Panc1 (cell line): Measurements from ENCODE around the gene TRAF6. TPM values are rescaled to one million over a fixed set of nuclear protein-coding genes. Genes with fewer than 3 reads are reported as not detected.
A peak's percentile ranks its signal among the peaks of the same experiment; 100 is the strongest.

Source experiments
- ATAC-seq: fragments of 200-7000 bp; cut with Tn5 transposase; 2 replicates; pipeline ENCODE4 v1.9.1; 2020; ENCODE audit warnings: mild to moderate bottlenecking, moderate library complexity
- BruUV-seq: library from RNA; stranded (reverse); fragments of 400-500 nt; replicated peaks from 2 replicates; lab custom pipeline; 2021; lab: Mats Ljungman, UMichigan
- CTCF ChIA-PET: fragments of 300-600 bp; sonication (Branson Sonifier 250); formaldehyde crosslinking; loops from one replicate; lab custom pipeline; 2022; ENCODE audit warnings: antibody characterized with exemption; lab: Charles Lee
- POLR2A ChIA-PET: fragments of 300-600 bp; sonication (Branson Sonifier 250); formaldehyde crosslinking; loops from one replicate; lab custom pipeline; 2022; ENCODE audit warnings: antibody characterized with exemption; lab: Charles Lee
- DNase-seq: peaks from one replicate; pipeline ENCODE4 v3.0.0-alpha.2; 2010; ENCODE audit warnings: low read depth, low spot score
- H3K27ac ChIP-seq: 2 replicates; pipeline ENCODE4 v1.5.1; 2011; ENCODE audit warnings: mild to moderate bottlenecking, low read length, inconsistent platforms
- H3K27me3 ChIP-seq: fragments of 200-500 bp; sonication (Bioruptor generic); 2 replicates; pipeline ENCODE4 v1.6.0; 2014; ENCODE audit warnings: low read length, inconsistent platforms; ENCODE audit not compliant: control insufficient read depth, insufficient read depth
- H3K36me3 ChIP-seq: fragments of 200-500 bp; sonication (Bioruptor generic); 2 replicates; pipeline ENCODE4 v1.5.1; 2014; ENCODE audit warnings: inconsistent platforms, mild to moderate bottlenecking, low read length, moderate library complexity; ENCODE audit not compliant: control insufficient read depth, insufficient read depth
- H3K4me1 ChIP-seq: 2 replicates; pipeline ENCODE4 v1.5.1; 2011; ENCODE audit warnings: inconsistent platforms, mild to moderate bottlenecking, low read length, moderate library complexity; ENCODE audit not compliant: control insufficient read depth, insufficient read depth
- H3K4me3 ChIP-seq, 2 experiments: 2 replicates each; pipeline ENCODE4 v1.5.1; 2011 to 2012; ENCODE audit warnings: low read depth in 2 of 2, low read length in 2 of 2, mild to moderate bottlenecking in 2 of 2, inconsistent platforms in 1 of 2, moderate library complexity in 1 of 2
- H3K9me3 ChIP-seq: fragments of 200-500 bp; sonication (Bioruptor generic); 2 replicates; pipeline ENCODE4 v1.5.1; 2014; ENCODE audit warnings: low read depth, mild to moderate bottlenecking, inconsistent platforms, low read length, moderate library complexity; ENCODE audit not compliant: control insufficient read depth, insufficient read depth
- CTCF ChIP-seq: fragments of 450-650 bp; IDR thresholded peaks from 2 replicates; pipeline ENCODE4 v1.5.1; 2017; ENCODE audit warnings: mild to moderate bottlenecking
- POLR2AphosphoS5 ChIP-seq: IDR thresholded peaks from 2 replicates; pipeline ENCODE4 v1.6.1; 2012; ENCODE audit warnings: mild to moderate bottlenecking, low read depth, low read length, moderate library complexity
- REST ChIP-seq, 2 experiments: IDR thresholded peaks; 2 replicates each; pipeline ENCODE4 v1.6.1; 2011 to 2012; ENCODE audit warnings: low read depth in 2 of 2, control low read depth in 1 of 2, low read length in 1 of 2, mild to moderate bottlenecking in 1 of 2, moderate library complexity in 1 of 2; ENCODE audit not compliant: insufficient read depth in 1 of 2
- SIN3A ChIP-seq: IDR thresholded peaks from 2 replicates; pipeline ENCODE4 v1.6.1; 2012; ENCODE audit warnings: low read depth, mild to moderate bottlenecking, low read length, moderate library complexity, borderline replicate concordance; ENCODE audit not compliant: insufficient read depth
- TCF7L2 ChIP-seq: IDR thresholded peaks from 2 replicates; pipeline ENCODE4 v1.6.1; 2011; ENCODE audit warnings: mild to moderate bottlenecking, low read depth, low read length, inconsistent platforms
- in situ Hi-C: cut with HindIII; loops from 2 replicates; pipeline ENCODE4 v1.10.0; 2016; ENCODE audit warnings: low sequenced_read_pairs, low pct_unique_long_range_greater_than_20kb
- intact Hi-C: fragments of 100-400 bp; cut with micrococcal nuclease; formaldehyde crosslinking; loops from one replicate; pipeline ENCODE4 v1.10.0; 2022; ENCODE audit not compliant: unreplicated experiment
- total RNA-seq: library from RNA; stranded (reverse); gene quantifications from one replicate; pipeline ENCODE4 v1.2.1, GENCODE V29; 2021; ENCODE audit not compliant: unreplicated experiment

The TRAF6 gene
- total RNA-seq, 1 experiment from 2014 or later, result 10.9 TPM

- peaks cover 14% of the 10 kb centered on the region for H3K36me3 ChIP-seq
- CTCF ChIA-PET, result no interaction called here
- TF ChIP-seq POLR2AphosphoS5 (no peak), CTCF (no peak), TCF7L2 (no peak), SIN3A (no peak), REST (IDR thresholded peaks at IDR 0.05; ENCODE audit: insufficient read depth in 1 of 2, low read depth in 2 of 2, low read length in 1 of 2) (no peak)
Observed at GRCh38 chr11:36501236-36501635, 8.8 kb downstream of the TRAF6 start.

GRCh38 chr11:36500315-36500721 lies 9.8 kb downstream of the TRAF6 start:
- Histone ChIP-seq H3K27ac (no peak overlapping the region), H3K36me3 (peaks cover 15% of the 10 kb centered on the region), H3K27me3 (no peaks in the 10 kb centered on the region), H3K4me1 (no peaks in the 10 kb centered on the region), H3K4me3 (no peak overlapping the region), H3K9me3 (no peaks in the 10 kb centered on the region)
- DNase-seq (peak; percentile 27), ATAC-seq (no peak)
- TF ChIP-seq REST (IDR thresholded peaks at IDR 0.05; ENCODE audit: insufficient read depth in 1 of 2, low read depth in 2 of 2, low read length in 1 of 2) (no peak), SIN3A (no peak), POLR2AphosphoS5 (no peak), CTCF (no peak), TCF7L2 (no peak)
- intact Hi-C loops (no loop called here), in situ Hi-C loops (no loop called here)
- ChIA-PET CTCF (no interaction called here), POLR2A (no interaction called here)
- no TSS peak for BruUV-seq

More at GRCh38 chr11:36501236-36501635, 8.8 kb downstream of the TRAF6 start:
- Histone ChIP-seq H3K4me3 (no peak overlapping the region), H3K4me1 (no peaks in the 10 kb centered on the region), H3K9me3 (no peaks in the 10 kb centered on the region), H3K27me3 (no peaks in the 10 kb centered on the region), H3K27ac (no peak overlapping the region)
- POLR2A ChIA-PET, result interaction anchor here (0.6 kb wide), 1 partner anchor 13 kb away, joined by 8 read pairs; no protein-coding TSS in a partner anchor
- DNase-seq, result no peak
- no TSS peak for BruUV-seq
- intact Hi-C loops, result no loop called here
- in situ Hi-C loops, result no loop called here
- ATAC-seq, result no peak
